GM18868 (cell line): ENCODE data around the gene KRTAP4-9.
"Not testable (repeated sequence)": the region's sequence is repeated elsewhere in the genome, so short reads cannot be mapped to it uniquely, and the experiment has no call there.

ENCODE experiments used
- ATAC-seq: cut with Tn5 transposase; IDR thresholded peaks from one replicate; pipeline ENCODE4 v1.9.1; 2021; ENCODE audit warnings: mild to moderate bottlenecking, moderate library complexity; ENCODE audit not compliant: unreplicated experiment

The KRTAP4-9 gene

GRCh38 chr17:41096055-41096454 is 9.1 kb upstream of the KRTAP4-9 start:
- ATAC-seq, result no peak

GRCh38 chr17:41098042-41098441 is 7.1 kb upstream of the KRTAP4-9 start, which contains the start of gene KRTAP4-8:
Gene KRTAP4-8, minus strand, starts transcription at chr17:41098142. Its CDS starts 58 bp downstream, at chr17:41098084.
- no peak for ATAC-seq

- ATAC-seq, result no peak
Measured at GRCh38 chr17:41098481-41098880, 6.7 kb upstream of the KRTAP4-9 start.

GRCh38 chr17:41099682-41100480 is 5.3 kb upstream of the KRTAP4-9 start:
- not testable (repeated sequence) for ATAC-seq

GRCh38 chr17:41101586-41102259 is 3.5 kb upstream of the KRTAP4-9 start, which contains the start of gene KRTAP4-16:
Gene KRTAP4-16, minus strand, starts transcription at chr17:41102209. Its CDS starts 0 bp downstream, at chr17:41102209.
- ATAC-seq, result no peak

- ATAC-seq, result no peak
Measured at GRCh38 chr17:41103896-41104295, 1.3 kb upstream of the KRTAP4-9 start.

- not testable (repeated sequence) for ATAC-seq
Measured at GRCh38 chr17:41104386-41105038, 677 bp upstream of the KRTAP4-9 start.

- no peak for ATAC-seq
Measured at GRCh38 chr17:41107941-41108450, 2.8 kb downstream of the KRTAP4-9 start.

- not testable (repeated sequence) for ATAC-seq
Measured at GRCh38 chr17:41108728-41109386, 3.7 kb downstream of the KRTAP4-9 start.

GRCh38 chr17:41111151-41111885 is 6.1 kb downstream of the KRTAP4-9 start:
- ATAC-seq, result no peak

- no peak for ATAC-seq
Measured at GRCh38 chr17:41116297-41116696, 11.1 kb downstream of the KRTAP4-9 start.

- ATAC-seq, result not testable (repeated sequence)
Measured at GRCh38 chr17:41117846-41118386, 12.7 kb downstream of the KRTAP4-9 start, which contains the start of gene KRTAP4-11. Gene KRTAP4-11, minus strand, starts transcription at chr17:41118373. Its CDS starts 58 bp downstream, at chr17:41118315.

GRCh38 chr17:41118721-41119120 is 13.5 kb downstream of the KRTAP4-9 start:
- ATAC-seq, result no peak

- ATAC-seq, result not testable (repeated sequence)
Measured at GRCh38 chr17:41119696-41120690, 14.8 kb downstream of the KRTAP4-9 start.

GRCh38 chr17:41121742-41122141 is 16.6 kb downstream of the KRTAP4-9 start:
- no peak for ATAC-seq

- ATAC-seq, result not testable (repeated sequence)
Measured at GRCh38 chr17:41123292-41123990, 18.3 kb downstream of the KRTAP4-9 start.

GRCh38 chr17:41123991-41124371 is 18.8 kb downstream of the KRTAP4-9 start, which contains the start of gene KRTAP4-12:
Gene KRTAP4-12, minus strand, starts transcription at chr17:41124182. Its CDS starts 60 bp downstream, at chr17:41124122.
- ATAC-seq, result not testable (repeated sequence)

- no peak for ATAC-seq
Measured at GRCh38 chr17:41125064-41125463, 19.9 kb downstream of the KRTAP4-9 start.
